Keratinocyte (primary cell): ENCODE results near the gene COMT.

Experiments used
- EZH2 ChIP-seq: IDR thresholded peaks from one replicate; pipeline ENCODE4 v1.6.1; 2012; ENCODE audit warnings: inconsistent platforms, mild to moderate bottlenecking, low read length, moderate library complexity
- TF ChIP-seq, protein P1 (sequence below), 3 experiments: IDR thresholded peaks in 1 of 3; conservative IDR thresholded peaks in 1 of 3; optimal IDR thresholded peaks in 1 of 3; 2 replicates in 2 of 3; 3 replicates in 1 of 3; pipeline versions ENCODE3 to v1.5.1; 2011; ENCODE audit warnings: low read length in 3 of 3, mild to moderate bottlenecking in 3 of 3, moderate library complexity in 2 of 3, control low read depth in 1 of 3, inconsistent platforms in 1 of 3; ENCODE audit not compliant: insufficient read depth in 2 of 3; ENCODE audit errors: extremely low read depth in 1 of 3

GRCh38 chr22:19974268-19974861 lies 32.8 kb downstream of the COMT start:
- TF ChIP-seq, protein P1, sequence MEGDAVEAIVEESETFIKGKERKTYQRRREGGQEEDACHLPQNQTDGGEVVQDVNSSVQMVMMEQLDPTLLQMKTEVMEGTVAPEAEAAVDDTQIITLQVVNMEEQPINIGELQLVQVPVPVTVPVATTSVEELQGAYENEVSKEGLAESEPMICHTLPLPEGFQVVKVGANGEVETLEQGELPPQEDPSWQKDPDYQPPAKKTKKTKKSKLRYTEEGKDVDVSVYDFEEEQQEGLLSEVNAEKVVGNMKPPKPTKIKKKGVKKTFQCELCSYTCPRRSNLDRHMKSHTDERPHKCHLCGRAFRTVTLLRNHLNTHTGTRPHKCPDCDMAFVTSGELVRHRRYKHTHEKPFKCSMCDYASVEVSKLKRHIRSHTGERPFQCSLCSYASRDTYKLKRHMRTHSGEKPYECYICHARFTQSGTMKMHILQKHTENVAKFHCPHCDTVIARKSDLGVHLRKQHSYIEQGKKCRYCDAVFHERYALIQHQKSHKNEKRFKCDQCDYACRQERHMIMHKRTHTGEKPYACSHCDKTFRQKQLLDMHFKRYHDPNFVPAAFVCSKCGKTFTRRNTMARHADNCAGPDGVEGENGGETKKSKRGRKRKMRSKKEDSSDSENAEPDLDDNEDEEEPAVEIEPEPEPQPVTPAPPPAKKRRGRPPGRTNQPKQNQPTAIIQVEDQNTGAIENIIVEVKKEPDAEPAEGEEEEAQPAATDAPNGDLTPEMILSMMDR (optimal IDR thresholded peaks at IDR 0.05 in 1 of 3, IDR thresholded peaks at IDR 0.05 in 1 of 3, conservative IDR thresholded peaks at IDR 0.05 in 1 of 3; ENCODE audit: extremely low read depth in 1 of 3, insufficient read depth in 2 of 3, low read length in 3 of 3), result no peak
- TF ChIP-seq EZH2, result no peak
